ENCODE measurements around the gene ZBTB3. TPM values are rescaled to one million over a fixed set of nuclear protein-coding genes. Genes with fewer than 3 reads are reported as not detected.
A peak's percentile ranks its signal among the peaks of the same experiment; 100 is the strongest.

Gene ZBTB3
- total and polyA plus RNA-seq, 9 of the 15 experiments (the other 6 are each of a cell fraction or from before 2014, with no cell fraction given): 1.9 to 10.0 (median 4.9) TPM

DNA sequence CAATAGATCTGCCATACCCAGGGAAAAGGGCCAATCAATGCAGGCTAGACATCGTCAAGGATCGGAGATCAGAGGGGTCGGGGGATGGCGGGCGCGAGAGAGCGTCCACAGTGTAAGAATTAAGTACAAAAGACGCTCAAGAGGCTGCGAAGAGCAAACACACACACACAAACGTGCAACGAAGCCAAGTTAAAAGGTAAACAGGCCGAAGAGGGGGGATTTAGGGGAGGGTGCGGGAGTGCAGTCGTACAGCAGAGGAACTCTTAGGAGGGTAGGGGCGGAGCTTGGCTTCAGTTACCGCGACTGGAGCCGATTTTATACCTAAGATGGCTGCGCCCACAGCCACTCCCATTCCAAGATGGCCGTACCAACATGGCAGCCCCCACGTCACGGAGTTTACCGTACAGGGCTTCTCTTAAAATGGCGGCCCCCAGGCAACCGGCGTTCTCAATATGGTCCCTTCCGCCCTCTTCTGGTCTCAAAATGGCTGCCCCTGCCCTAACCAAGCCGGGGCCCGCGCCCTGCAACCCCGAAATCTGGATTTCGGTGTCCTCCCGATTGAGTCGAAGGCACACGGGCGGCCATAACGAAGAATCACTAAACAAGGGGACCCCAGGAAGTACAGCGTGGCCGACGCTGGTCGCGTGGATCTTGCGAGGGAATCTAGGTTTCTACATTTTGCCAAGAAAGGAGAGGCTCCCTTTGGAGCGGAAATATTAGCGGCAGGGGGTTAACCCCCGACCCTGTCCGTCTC, 44.5 kb downstream of the ZBTB3 start (continued):
- TF ChIP-seq, protein P1, sequence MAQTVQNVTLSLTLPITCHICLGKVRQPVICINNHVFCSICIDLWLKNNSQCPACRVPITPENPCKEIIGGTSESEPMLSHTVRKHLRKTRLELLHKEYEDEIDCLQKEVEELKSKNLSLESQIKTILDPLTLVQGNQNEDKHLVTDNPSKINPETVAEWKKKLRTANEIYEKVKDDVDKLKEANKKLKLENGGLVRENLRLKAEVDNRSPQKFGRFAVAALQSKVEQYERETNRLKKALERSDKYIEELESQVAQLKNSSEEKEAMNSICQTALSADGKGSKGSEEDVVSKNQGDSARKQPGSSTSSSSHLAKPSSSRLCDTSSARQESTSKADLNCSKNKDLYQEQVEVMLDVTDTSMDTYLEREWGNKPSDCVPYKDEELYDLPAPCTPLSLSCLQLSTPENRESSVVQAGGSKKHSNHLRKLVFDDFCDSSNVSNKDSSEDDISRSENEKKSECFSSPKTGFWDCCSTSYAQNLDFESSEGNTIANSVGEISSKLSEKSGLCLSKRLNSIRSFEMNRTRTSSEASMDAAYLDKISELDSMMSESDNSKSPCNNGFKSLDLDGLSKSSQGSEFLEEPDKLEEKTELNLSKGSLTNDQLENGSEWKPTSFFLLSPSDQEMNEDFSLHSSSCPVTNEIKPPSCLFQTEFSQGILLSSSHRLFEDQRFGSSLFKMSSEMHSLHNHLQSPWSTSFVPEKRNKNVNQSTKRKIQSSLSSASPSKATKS (CRISPR knock-in tag; IDR thresholded peaks at IDR 0.05): no peak
- TF ChIP-seq NR3C1 (CRISPR knock-in tag; IDR thresholded peaks at IDR 0.05) (no peak), ZBTB7A (IDR thresholded peaks at IDR 0.05; ENCODE audit: borderline replicate concordance, control insufficient read depth, low read depth, low read length) (no peak), ATF1 (CRISPR knock-in tag; IDR thresholded peaks at IDR 0.05) (no peak), ATF1 (tag; IDR thresholded peaks at IDR 0.05) (no peak), THRAP3 (IDR thresholded peaks at IDR 0.05; ENCODE audit: borderline replicate concordance) (peak; percentile 94; the same call in 1 of the 2 replicates), SLC30A9 (CRISPR knock-in tag; IDR thresholded peaks at IDR 0.05) (no peak), MTA3 (IDR thresholded peaks at IDR 0.05; ENCODE audit: borderline replicate concordance) (no peak), ZNF224 (CRISPR knock-in tag; IDR thresholded peaks at IDR 0.05) (no peak), ELF4 (CRISPR knock-in tag; IDR thresholded peaks at IDR 0.05) (no peak), IFI16 (CRISPR knock-in tag; IDR thresholded peaks at IDR 0.05) (no peak), U2AF1 (optimal IDR thresholded peaks at IDR 0.05; ENCODE audit: low read depth, low read length) (no peak), DNMT1 (IDR thresholded peaks at IDR 0.05) (no peak), YY1 (IDR thresholded peaks at IDR 0.05; ENCODE audit: borderline replicate concordance in 1 of 3, control insufficient read depth in 1 of 3, extremely low read depth in 1 of 3, insufficient read depth in 3 of 3, insufficient read length in 1 of 3, insufficient replicate concordance in 2 of 3, low read depth in 1 of 3, low read length in 2 of 3) (peak; percentile 87 to 99 (median 98)), FOXA1 (IDR thresholded peaks at IDR 0.05; ENCODE audit: borderline replicate concordance) (no peak), SMAD3 (CRISPR knock-in tag; conservative IDR thresholded peaks at IDR 0.05) (no peak), BHLHE40 (IDR thresholded peaks at IDR 0.05; ENCODE audit: low read length) (no peak), IRF2 (CRISPR knock-in tag; IDR thresholded peaks at IDR 0.05) (no peak), DIDO1 (tag; IDR thresholded peaks at IDR 0.05; ENCODE audit: low read depth) (no peak), ETV1 (tag; conservative IDR thresholded peaks at IDR 0.05; ENCODE audit: low read depth) (no peak), RUNX1 (IDR thresholded peaks at IDR 0.05; ENCODE audit: low read depth) (no peak)
- TF ChIP-seq, protein P2, sequence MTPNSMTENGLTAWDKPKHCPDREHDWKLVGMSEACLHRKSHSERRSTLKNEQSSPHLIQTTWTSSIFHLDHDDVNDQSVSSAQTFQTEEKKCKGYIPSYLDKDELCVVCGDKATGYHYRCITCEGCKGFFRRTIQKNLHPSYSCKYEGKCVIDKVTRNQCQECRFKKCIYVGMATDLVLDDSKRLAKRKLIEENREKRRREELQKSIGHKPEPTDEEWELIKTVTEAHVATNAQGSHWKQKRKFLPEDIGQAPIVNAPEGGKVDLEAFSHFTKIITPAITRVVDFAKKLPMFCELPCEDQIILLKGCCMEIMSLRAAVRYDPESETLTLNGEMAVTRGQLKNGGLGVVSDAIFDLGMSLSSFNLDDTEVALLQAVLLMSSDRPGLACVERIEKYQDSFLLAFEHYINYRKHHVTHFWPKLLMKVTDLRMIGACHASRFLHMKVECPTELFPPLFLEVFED (CRISPR knock-in tag; conservative IDR thresholded peaks at IDR 0.05): no peak
- TF ChIP-seq, protein P3, sequence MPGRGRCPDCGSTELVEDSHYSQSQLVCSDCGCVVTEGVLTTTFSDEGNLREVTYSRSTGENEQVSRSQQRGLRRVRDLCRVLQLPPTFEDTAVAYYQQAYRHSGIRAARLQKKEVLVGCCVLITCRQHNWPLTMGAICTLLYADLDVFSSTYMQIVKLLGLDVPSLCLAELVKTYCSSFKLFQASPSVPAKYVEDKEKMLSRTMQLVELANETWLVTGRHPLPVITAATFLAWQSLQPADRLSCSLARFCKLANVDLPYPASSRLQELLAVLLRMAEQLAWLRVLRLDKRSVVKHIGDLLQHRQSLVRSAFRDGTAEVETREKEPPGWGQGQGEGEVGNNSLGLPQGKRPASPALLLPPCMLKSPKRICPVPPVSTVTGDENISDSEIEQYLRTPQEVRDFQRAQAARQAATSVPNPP (IDR thresholded peaks at IDR 0.05; ENCODE audit: borderline replicate concordance, insufficient read depth, insufficient read length): no peak

Data from K562 (cell line).